GM12864 (cell line): ENCODE measurements around the gene REEP5.
"Not testable (repeated sequence)": the region's sequence is repeated elsewhere in the genome, so short reads cannot be mapped to it uniquely, and the experiment has no call there.

ENCODE experiments used
- DNase-seq: peaks from one replicate; pipeline ENCODE4 v3.0.0-alpha.2; 2011; ENCODE audit warnings: low read depth
- H3K4me3 ChIP-seq: 2 replicates; pipeline ENCODE4 v1.5.1; 2011; ENCODE audit warnings: mild to moderate bottlenecking, low read depth, low read length, control low read depth
- TF ChIP-seq, protein P1 (sequence below): IDR thresholded peaks from 2 replicates; pipeline ENCODE4 v1.5.1; 2011; ENCODE audit warnings: low read depth, mild to moderate bottlenecking, moderate library complexity, low read length, control low read depth, inconsistent platforms; ENCODE audit errors: missing control alignments

Gene REEP5

GRCh38 chr5:112861638-112861985 is 60.4 kb downstream of the REEP5 start:
- TF ChIP-seq, protein P1, sequence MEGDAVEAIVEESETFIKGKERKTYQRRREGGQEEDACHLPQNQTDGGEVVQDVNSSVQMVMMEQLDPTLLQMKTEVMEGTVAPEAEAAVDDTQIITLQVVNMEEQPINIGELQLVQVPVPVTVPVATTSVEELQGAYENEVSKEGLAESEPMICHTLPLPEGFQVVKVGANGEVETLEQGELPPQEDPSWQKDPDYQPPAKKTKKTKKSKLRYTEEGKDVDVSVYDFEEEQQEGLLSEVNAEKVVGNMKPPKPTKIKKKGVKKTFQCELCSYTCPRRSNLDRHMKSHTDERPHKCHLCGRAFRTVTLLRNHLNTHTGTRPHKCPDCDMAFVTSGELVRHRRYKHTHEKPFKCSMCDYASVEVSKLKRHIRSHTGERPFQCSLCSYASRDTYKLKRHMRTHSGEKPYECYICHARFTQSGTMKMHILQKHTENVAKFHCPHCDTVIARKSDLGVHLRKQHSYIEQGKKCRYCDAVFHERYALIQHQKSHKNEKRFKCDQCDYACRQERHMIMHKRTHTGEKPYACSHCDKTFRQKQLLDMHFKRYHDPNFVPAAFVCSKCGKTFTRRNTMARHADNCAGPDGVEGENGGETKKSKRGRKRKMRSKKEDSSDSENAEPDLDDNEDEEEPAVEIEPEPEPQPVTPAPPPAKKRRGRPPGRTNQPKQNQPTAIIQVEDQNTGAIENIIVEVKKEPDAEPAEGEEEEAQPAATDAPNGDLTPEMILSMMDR = no peak
- no peak for DNase-seq
- peak overlapping the region; percentile 69 for H3K4me3 ChIP-seq

DNA sequence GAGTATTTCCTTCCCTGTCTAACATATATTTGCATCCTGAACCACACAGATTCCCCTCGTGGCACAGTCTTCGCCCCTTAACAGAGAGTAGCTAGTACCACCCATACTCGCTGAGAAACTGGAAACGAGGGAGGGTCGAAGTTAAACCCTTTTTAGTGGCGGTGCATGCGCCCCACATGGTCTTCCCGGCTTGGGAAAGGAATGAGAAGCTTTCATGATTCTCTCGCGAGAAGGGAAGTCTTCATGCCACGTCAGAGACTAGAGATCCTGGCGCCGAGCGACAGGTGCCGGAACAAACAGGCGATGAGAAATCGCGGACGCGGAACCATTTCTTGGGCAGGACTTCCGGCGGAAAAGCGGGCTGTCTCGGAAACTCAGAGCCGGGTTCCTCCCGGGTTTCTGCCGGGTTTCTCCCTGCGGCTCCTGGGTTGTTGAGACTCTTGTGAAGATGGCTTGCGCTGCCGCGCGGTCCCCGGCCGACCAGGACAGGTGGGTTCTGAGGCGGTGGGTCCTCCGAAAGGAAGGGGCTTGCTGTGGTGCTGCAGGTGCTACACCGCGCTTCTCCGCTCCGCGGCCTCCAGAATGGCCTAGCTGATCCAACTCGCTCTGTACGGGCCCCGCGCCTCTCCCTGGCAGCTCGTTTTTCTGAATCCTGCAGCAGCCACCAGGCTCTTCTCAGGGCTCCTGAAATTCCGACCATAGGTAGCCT is 60.9 kb downstream of the REEP5 start, which contains the start of gene SRP19:
SRP19 (plus strand) TSS at position 359 of the 709 bp plus-strand sequence; CDS start at position 449, 90 bp downstream.
- TF ChIP-seq, protein P1 = no peak
- H3K4me3 ChIP-seq = peak within 1 kb of the TSS; percentile 69
- DNase-seq = peak; percentile 91

DNA sequence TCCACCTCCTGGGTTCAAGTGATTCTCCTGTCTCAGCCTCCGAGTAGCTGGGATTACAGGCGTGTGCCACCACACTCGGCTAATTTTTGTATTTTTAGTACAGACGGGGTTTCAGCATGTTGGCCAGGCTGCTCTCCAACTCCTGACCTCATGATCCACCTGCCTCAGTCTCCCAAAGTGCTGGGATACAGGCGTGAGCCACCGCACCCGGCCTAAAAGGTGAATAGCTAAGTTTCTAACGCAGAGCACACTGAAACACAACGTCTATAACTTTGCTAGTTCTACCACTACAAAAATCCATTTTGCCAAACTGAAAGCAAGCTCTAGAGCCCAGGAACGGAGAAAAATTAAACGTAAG is 61.5 kb downstream of the REEP5 start:
- not testable (repeated sequence) for DNase-seq
- peak overlapping the region; percentile 69 for H3K4me3 ChIP-seq

GRCh38 chr5:112857866-112858265 is 64.2 kb downstream of the REEP5 start:
- no peak for DNase-seq
- TF ChIP-seq, protein P1 = no peak
- H3K4me3 ChIP-seq = no peak overlapping the region

DNA sequence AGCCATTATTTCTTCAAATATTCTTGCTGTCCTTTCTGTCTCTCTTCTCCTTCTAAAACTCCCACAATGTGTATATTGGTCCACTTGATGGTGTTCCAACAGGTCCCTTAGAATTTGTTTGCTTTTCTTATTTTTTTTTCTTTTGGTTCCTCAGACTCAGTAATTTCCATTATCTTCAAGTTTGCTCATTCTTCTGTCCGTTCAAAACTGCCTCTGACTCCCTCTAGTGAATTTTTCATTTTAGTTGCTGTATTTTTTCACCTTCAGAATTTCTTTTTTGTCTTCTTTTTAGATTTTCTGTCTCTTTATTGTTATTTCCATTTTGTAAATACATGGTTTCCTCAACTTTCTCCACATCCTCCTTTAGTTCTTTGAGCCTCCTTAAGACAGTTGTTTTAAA is 67.4 kb downstream of the REEP5 start:
- TF ChIP-seq, protein P1 = no peak
- no peak overlapping the region for H3K4me3 ChIP-seq
- DNase-seq = no peak

DNA sequence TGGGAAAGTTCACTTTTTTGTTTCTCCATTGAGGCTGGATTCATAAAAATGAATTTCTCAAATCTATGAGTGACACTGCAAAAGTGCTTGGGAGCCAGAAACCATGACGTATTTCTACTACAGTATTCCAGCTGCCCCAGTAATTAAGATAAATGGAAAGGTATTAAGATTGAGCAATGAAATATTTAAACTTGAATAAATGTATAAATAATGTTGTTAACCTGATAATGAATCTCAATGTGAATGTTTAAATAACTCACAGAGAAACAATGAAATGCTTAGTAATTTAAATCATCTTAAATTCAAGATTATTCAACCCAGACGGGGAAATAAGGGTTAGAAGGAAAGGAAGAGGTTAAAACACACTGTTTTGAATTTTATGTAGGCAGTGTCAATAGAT is 72.1 kb downstream of the REEP5 start:
- TF ChIP-seq, protein P1 = no peak
- no peak for DNase-seq
- no peak overlapping the region for H3K4me3 ChIP-seq

GRCh38 chr5:112848116-112848811 is 73.8 kb downstream of the REEP5 start:
- TF ChIP-seq, protein P1 = peak; percentile 72
- no peak overlapping the region for H3K4me3 ChIP-seq
- peak; percentile 65 for DNase-seq
